Keratinocyte (primary cell): ENCODE measurements around the gene STK32B. TPM values are rescaled to one million over a fixed set of nuclear protein-coding genes. Genes with fewer than 3 reads are reported as not detected.

Experiments
- DNase-seq: peaks from one replicate; pipeline ENCODE4 v3.0.0-alpha.2; 2011; ENCODE audit warnings: low read depth, missing footprints, low spot score
- FAIRE-seq: peaks from 2 replicates; lab custom pipeline; 2011; peaks lifted over from hg19 to GRCh38; lab: Jason Lieb, UNC
- H2AFZ ChIP-seq: 2 replicates; pipeline ENCODE4 v1.6.0; 2012; ENCODE audit warnings: low read length, control low read depth, inconsistent platforms; ENCODE audit not compliant: control insufficient read depth
- H3K27ac ChIP-seq: 2 replicates; pipeline ENCODE4 v1.5.1; 2011; ENCODE audit warnings: low read length; ENCODE audit not compliant: control insufficient read depth, insufficient read depth
- H3K27me3 ChIP-seq: 3 replicates; pipeline ENCODE4 v1.6.0; 2011; ENCODE audit warnings: low read length; ENCODE audit not compliant: control insufficient read depth, insufficient read depth; ENCODE audit errors: extremely low read depth
- H3K36me3 ChIP-seq, 2 experiments: 2 replicates in 1 of 2; 3 replicates in 1 of 2; pipeline ENCODE4 v1.5.1; 2011; ENCODE audit warnings: low read length in 2 of 2, mild to moderate bottlenecking in 1 of 2; ENCODE audit not compliant: control insufficient read depth in 2 of 2, insufficient read depth in 2 of 2; ENCODE audit errors: extremely low read depth in 1 of 2
- H3K4me1 ChIP-seq: 3 replicates; pipeline ENCODE4 v1.5.1; 2011; ENCODE audit warnings: low read length; ENCODE audit not compliant: control insufficient read depth, insufficient read depth; ENCODE audit errors: extremely low read depth
- H3K4me2 ChIP-seq: 3 replicates; pipeline ENCODE4 v1.6.0; 2011; ENCODE audit warnings: low read depth, low read length; ENCODE audit not compliant: control insufficient read depth, insufficient read depth; ENCODE audit errors: extremely low read depth
- H3K4me3 ChIP-seq, 3 experiments: fragments of 200-600 bp in 1 of 3; sonication (generic) in 1 of 3; 2 replicates in 2 of 3; 3 replicates in 1 of 3; pipeline ENCODE4 v1.5.1; 2011 to 2016; ENCODE audit warnings: low read length in 3 of 3, mild to moderate bottlenecking in 3 of 3, control low read depth in 2 of 3, inconsistent platforms in 1 of 3, low read depth in 1 of 3, mixed read lengths in 1 of 3, mixed run types in 1 of 3, moderate library complexity in 1 of 3; ENCODE audit not compliant: control insufficient read depth in 2 of 3, insufficient read depth in 2 of 3; ENCODE audit errors: extremely low read depth in 1 of 3
- H3K79me2 ChIP-seq: 2 replicates; pipeline ENCODE4 v1.6.0; 2012; ENCODE audit warnings: low read length; ENCODE audit not compliant: control insufficient read depth, insufficient read depth
- H3K9ac ChIP-seq: 3 replicates; pipeline ENCODE4 v1.6.0; 2011; ENCODE audit warnings: low read length; ENCODE audit not compliant: control insufficient read depth, insufficient read depth; ENCODE audit errors: extremely low read depth
- H3K9me1 ChIP-seq: 3 replicates; pipeline ENCODE4 v1.6.0; 2011; ENCODE audit warnings: low read length; ENCODE audit not compliant: control insufficient read depth, insufficient read depth; ENCODE audit errors: extremely low read depth
- H3K9me3 ChIP-seq: 2 replicates; pipeline ENCODE4 v1.5.1; 2012; ENCODE audit warnings: low read depth, low read length; ENCODE audit not compliant: control insufficient read depth
- H4K20me1 ChIP-seq: 3 replicates; pipeline ENCODE4 v1.6.0; 2011; ENCODE audit warnings: low read length; ENCODE audit not compliant: control insufficient read depth, insufficient read depth; ENCODE audit errors: extremely low read depth
- CTCF ChIP-seq, 3 experiments: IDR thresholded peaks in 1 of 3; conservative IDR thresholded peaks in 1 of 3; optimal IDR thresholded peaks in 1 of 3; 2 replicates in 2 of 3; 3 replicates in 1 of 3; pipeline versions ENCODE3 to v1.5.1; 2011; ENCODE audit warnings: low read length in 3 of 3, mild to moderate bottlenecking in 3 of 3, moderate library complexity in 2 of 3, control low read depth in 1 of 3, inconsistent platforms in 1 of 3; ENCODE audit not compliant: insufficient read depth in 2 of 3; ENCODE audit errors: extremely low read depth in 1 of 3
- EZH2 ChIP-seq: IDR thresholded peaks from one replicate; pipeline ENCODE4 v1.6.1; 2012; ENCODE audit warnings: inconsistent platforms, mild to moderate bottlenecking, low read length, moderate library complexity
- dilution Hi-C: fragments of 300-500 bp; cut with MboI; formaldehyde crosslinking; loops from one replicate; pipeline ENCODE4 v1.7.0; 2020; ENCODE audit warnings: low sequenced_read_pairs; ENCODE audit not compliant: extremely low pct_ligation_motif_present
- polyA plus RNA-seq, 5 experiments: library from polyadenylated mRNA; depleted of rRNA in 3 of 5; stranded (reverse) in 3 of 5; stranded (forward) in 1 of 5; unstranded in 1 of 5; fragments of >200 nt; gene quantifications; 1 replicate in 1 of 5; 2 replicates in 3 of 5; 3 replicates in 1 of 5; pipeline versions ENCODE4 v1.2.1 to v1.2.3, GENCODE V29; 2011 to 2012; ENCODE audit warnings: missing spikeins in 2 of 5, low read depth in 1 of 5, low replicate concordance in 1 of 5

The STK32B gene
- polyA plus RNA-seq, 1 donor (not counting 4 experiments of a cell fraction or from before 2014, with no cell fraction given) = 3.4 TPM

- no peak overlapping the region for H3K4me2 ChIP-seq
- no peaks in the 10 kb centered on the region for H3K4me1 ChIP-seq
- DNase-seq (no peak), FAIRE-seq (no peak)
- H3K27me3 ChIP-seq = no peaks in the 10 kb centered on the region
- no peak overlapping the region for H3K27ac ChIP-seq
- H3K9me3 ChIP-seq = no peaks in the 10 kb centered on the region
- no peaks in the 10 kb centered on the region for H3K9me1 ChIP-seq
- no peak overlapping the region for H2AFZ ChIP-seq
- H3K4me3 ChIP-seq = no peak overlapping the region
- H3K9ac ChIP-seq = no peak overlapping the region
- no peaks in the 10 kb centered on the region for H4K20me1 ChIP-seq
- dilution Hi-C loops = no loop called here
- no peaks in the 10 kb centered on the region for H3K79me2 ChIP-seq
- TF ChIP-seq EZH2 = no peak
- TF ChIP-seq CTCF (optimal IDR thresholded peaks at IDR 0.05 in 1 of 3, IDR thresholded peaks at IDR 0.05 in 1 of 3, conservative IDR thresholded peaks at IDR 0.05 in 1 of 3; ENCODE audit: extremely low read depth in 1 of 3, insufficient read depth in 2 of 3, low read length in 3 of 3) = no peak
- no peaks in the 10 kb centered on the region for H3K36me3 ChIP-seq
These were observed 372.9 kb downstream of the STK32B start for GRCh38 chr4:5424211-5424610.

GRCh38 chr4:5424901-5425300 lies 373.6 kb downstream of the STK32B start:
- Histone ChIP-seq H3K9me1 (no peaks in the 10 kb centered on the region), H3K4me3 (no peak overlapping the region), H3K4me2 (no peak overlapping the region), H3K27ac (no peak overlapping the region), H2AFZ (no peak overlapping the region), H3K9me3 (no peaks in the 10 kb centered on the region), H3K36me3 (no peaks in the 10 kb centered on the region), H4K20me1 (no peaks in the 10 kb centered on the region), H3K9ac (no peak overlapping the region), H3K4me1 (no peaks in the 10 kb centered on the region), H3K27me3 (no peaks in the 10 kb centered on the region), H3K79me2 (no peaks in the 10 kb centered on the region)
- dilution Hi-C loops = no loop called here
- DNase-seq (no peak), FAIRE-seq (no peak)
- TF ChIP-seq CTCF (optimal IDR thresholded peaks at IDR 0.05 in 1 of 3, IDR thresholded peaks at IDR 0.05 in 1 of 3, conservative IDR thresholded peaks at IDR 0.05 in 1 of 3; ENCODE audit: extremely low read depth in 1 of 3, insufficient read depth in 2 of 3, low read length in 3 of 3) (no peak), EZH2 (no peak)
